WERI-Rb-1 (cell line): Measurements from ENCODE around the gene CERS4.

Source experiments
- DNase-seq: peaks from one replicate; pipeline ENCODE4 v3.0.0-alpha.2; 2020
- H3K27ac ChIP-seq: fragments of 250-450 bp; sonication (Bioruptor Pico); 2 replicates; pipeline ENCODE4 v1.5.1; 2020; ENCODE audit warnings: mild to moderate bottlenecking, moderate library complexity
- H3K27me3 ChIP-seq: fragments of 250-450 bp; sonication (Bioruptor Pico); 2 replicates; pipeline ENCODE4 v1.5.1; 2021; ENCODE audit warnings: mild to moderate bottlenecking, low read depth, moderate library complexity; ENCODE audit not compliant: insufficient read depth, severe bottlenecking
- H3K36me3 ChIP-seq: fragments of 250-450 bp; sonication (Bioruptor Pico); 2 replicates; pipeline ENCODE4 v1.5.1; 2020; ENCODE audit warnings: mild to moderate bottlenecking, moderate library complexity
- H3K4me3 ChIP-seq: 2 replicates; pipeline ENCODE4 v1.5.1; 2011; ENCODE audit warnings: low read depth, mild to moderate bottlenecking, control low read depth, low read length
- H3K9me3 ChIP-seq: fragments of 250-450 bp; sonication (Bioruptor Pico); 2 replicates; pipeline ENCODE4 v1.5.1; 2021; ENCODE audit warnings: mild to moderate bottlenecking, moderate library complexity; ENCODE audit not compliant: severe bottlenecking
- TF ChIP-seq, protein P1 (sequence below): IDR thresholded peaks from 2 replicates; pipeline ENCODE4 v1.5.1; 2011; ENCODE audit warnings: low read depth, mild to moderate bottlenecking, control low read depth, inconsistent platforms, low read length

CERS4 gene

GRCh38 chr19:8224394-8225145 lies 15.4 kb downstream of the CERS4 start:
- Histone ChIP-seq H3K27me3 (no peaks in the 10 kb centered on the region), H3K27ac (no peak overlapping the region), H3K9me3 (no peaks in the 10 kb centered on the region), H3K4me3 (no peak overlapping the region), H3K36me3 (no peaks in the 10 kb centered on the region; the same call in 1 of the 2 replicates)
- DNase-seq: no peak
- TF ChIP-seq, protein P1, sequence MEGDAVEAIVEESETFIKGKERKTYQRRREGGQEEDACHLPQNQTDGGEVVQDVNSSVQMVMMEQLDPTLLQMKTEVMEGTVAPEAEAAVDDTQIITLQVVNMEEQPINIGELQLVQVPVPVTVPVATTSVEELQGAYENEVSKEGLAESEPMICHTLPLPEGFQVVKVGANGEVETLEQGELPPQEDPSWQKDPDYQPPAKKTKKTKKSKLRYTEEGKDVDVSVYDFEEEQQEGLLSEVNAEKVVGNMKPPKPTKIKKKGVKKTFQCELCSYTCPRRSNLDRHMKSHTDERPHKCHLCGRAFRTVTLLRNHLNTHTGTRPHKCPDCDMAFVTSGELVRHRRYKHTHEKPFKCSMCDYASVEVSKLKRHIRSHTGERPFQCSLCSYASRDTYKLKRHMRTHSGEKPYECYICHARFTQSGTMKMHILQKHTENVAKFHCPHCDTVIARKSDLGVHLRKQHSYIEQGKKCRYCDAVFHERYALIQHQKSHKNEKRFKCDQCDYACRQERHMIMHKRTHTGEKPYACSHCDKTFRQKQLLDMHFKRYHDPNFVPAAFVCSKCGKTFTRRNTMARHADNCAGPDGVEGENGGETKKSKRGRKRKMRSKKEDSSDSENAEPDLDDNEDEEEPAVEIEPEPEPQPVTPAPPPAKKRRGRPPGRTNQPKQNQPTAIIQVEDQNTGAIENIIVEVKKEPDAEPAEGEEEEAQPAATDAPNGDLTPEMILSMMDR: no peak

- H3K4me3 ChIP-seq: no peak overlapping the region
- peaks cover 8% of the 10 kb centered on the region for H3K9me3 ChIP-seq
- H3K27me3 ChIP-seq: no peaks in the 10 kb centered on the region
- DNase-seq: no peak
- peaks cover 4% of the 10 kb centered on the region for H3K36me3 ChIP-seq
- no peak overlapping the region for H3K27ac ChIP-seq
- TF ChIP-seq, protein P1: no peak
Measured at GRCh38 chr19:8231073-8231604, 22.0 kb downstream of the CERS4 start.

DNA sequence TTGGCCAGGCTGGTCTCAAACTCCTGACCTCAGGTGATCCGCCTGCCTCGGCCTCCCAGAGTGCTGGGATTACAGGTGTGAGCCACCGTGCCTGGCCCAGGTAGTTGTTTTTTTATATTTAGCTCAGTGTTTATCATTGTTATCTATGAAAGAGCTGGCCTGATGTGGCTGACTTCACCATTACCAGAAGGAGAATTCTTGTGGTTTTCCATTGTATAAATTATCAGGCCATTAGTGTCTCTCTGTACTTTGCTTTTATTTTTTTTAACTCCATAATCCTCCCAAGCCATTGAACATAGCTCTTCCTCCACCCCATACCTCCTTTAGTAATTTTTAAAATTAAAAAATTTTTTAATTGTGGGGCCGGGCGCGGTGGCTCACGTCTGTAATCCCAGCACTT lies 24.2 kb downstream of the CERS4 start:
- Histone ChIP-seq H3K36me3 (peaks cover 4% of the 10 kb centered on the region), H3K4me3 (no peak overlapping the region), H3K27ac (no peak overlapping the region), H3K27me3 (no peaks in the 10 kb centered on the region), H3K9me3 (peaks cover 8% of the 10 kb centered on the region)
- TF ChIP-seq, protein P1: no peak
- no peak for DNase-seq

DNA sequence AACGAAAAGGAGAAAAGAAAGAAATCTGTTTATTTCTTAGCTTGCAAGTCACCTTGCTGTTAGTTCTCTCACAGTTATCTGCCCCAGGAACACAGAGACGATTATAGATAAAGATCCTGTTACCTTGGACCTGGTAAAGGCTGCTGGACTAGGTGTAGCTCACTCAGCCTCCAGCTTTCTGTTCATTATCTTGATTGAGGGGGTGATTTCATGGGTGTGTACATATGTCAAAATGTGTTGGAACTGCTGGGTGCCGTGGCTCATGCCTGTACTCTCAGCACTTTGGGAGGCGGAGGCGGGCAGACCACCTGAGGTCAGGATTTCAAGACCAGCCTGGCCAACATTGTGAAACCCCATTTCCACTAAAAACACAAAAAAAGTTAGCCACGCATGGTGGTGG lies 27.9 kb downstream of the CERS4 start:
- TF ChIP-seq, protein P1: no peak
- no peak for DNase-seq
- no peak overlapping the region for H3K4me3 ChIP-seq
- no peaks in the 10 kb centered on the region for H3K27me3 ChIP-seq
- peaks cover 8% of the 10 kb centered on the region for H3K9me3 ChIP-seq
- H3K36me3 ChIP-seq: peaks cover 6% of the 10 kb centered on the region
- no peak overlapping the region; the same call in 1 of the 2 replicates for H3K27ac ChIP-seq

- Histone ChIP-seq H3K9me3 (peaks cover 20% of the 10 kb centered on the region), H3K4me3 (no peak overlapping the region), H3K27ac (peak overlapping the region; percentile 70), H3K27me3 (no peaks in the 10 kb centered on the region), H3K36me3 (peaks cover 10% of the 10 kb centered on the region)
- peak; percentile 40 for DNase-seq
- TF ChIP-seq, protein P1: no peak
Measured at GRCh38 chr19:8238251-8238650, 29.1 kb downstream of the CERS4 start.
